CD4-positive, alpha-beta T cell treated with Interleukin-6 for 4 hours (primary cell): Measurements from ENCODE around the gene PPP4R3B.

Experiments used
- DNase-seq: peaks from one replicate; pipeline ENCODE4 v3.0.0-alpha.2; 2020; ENCODE audit warnings: mixed read lengths

Gene PPP4R3B

GRCh38 chr2:55502590-55503141 lies 114.8 kb downstream of the PPP4R3B start:
- DNase-seq: no peak

- no peak for DNase-seq
Measured at GRCh38 chr2:55500025-55500424, 117.4 kb downstream of the PPP4R3B start.

- DNase-seq: no peak
Measured at GRCh38 chr2:55498582-55498981, 118.8 kb downstream of the PPP4R3B start.
